Mammary epithelial cell (primary cell): ENCODE measurements around the gene HOOK1.
"Not testable (repeated sequence)": the region's sequence is repeated elsewhere in the genome, so short reads cannot be mapped to it uniquely, and the experiment has no call there.

Source experiments
- EZH2 ChIP-seq: IDR thresholded peaks from 2 replicates; pipeline ENCODE4 v1.6.1; 2012; ENCODE audit warnings: low read length, inconsistent platforms, borderline replicate concordance
- TF ChIP-seq, protein P1 (sequence below), 2 donors: IDR thresholded peaks in 1 of 2; conservative IDR thresholded peaks in 1 of 2; 2 replicates each; pipeline ENCODE4 v1.5.1; 2011 to 2012; ENCODE audit warnings: inconsistent platforms in 2 of 2, low read length in 2 of 2, mild to moderate bottlenecking in 2 of 2, control low read depth in 1 of 2, low read depth in 1 of 2; ENCODE audit not compliant: insufficient read depth in 1 of 2; ENCODE audit errors: extremely low read depth in 1 of 2

- TF ChIP-seq, protein P1, sequence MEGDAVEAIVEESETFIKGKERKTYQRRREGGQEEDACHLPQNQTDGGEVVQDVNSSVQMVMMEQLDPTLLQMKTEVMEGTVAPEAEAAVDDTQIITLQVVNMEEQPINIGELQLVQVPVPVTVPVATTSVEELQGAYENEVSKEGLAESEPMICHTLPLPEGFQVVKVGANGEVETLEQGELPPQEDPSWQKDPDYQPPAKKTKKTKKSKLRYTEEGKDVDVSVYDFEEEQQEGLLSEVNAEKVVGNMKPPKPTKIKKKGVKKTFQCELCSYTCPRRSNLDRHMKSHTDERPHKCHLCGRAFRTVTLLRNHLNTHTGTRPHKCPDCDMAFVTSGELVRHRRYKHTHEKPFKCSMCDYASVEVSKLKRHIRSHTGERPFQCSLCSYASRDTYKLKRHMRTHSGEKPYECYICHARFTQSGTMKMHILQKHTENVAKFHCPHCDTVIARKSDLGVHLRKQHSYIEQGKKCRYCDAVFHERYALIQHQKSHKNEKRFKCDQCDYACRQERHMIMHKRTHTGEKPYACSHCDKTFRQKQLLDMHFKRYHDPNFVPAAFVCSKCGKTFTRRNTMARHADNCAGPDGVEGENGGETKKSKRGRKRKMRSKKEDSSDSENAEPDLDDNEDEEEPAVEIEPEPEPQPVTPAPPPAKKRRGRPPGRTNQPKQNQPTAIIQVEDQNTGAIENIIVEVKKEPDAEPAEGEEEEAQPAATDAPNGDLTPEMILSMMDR (conservative IDR thresholded peaks at IDR 0.05 in 1 of 2, IDR thresholded peaks at IDR 0.05 in 1 of 2; ENCODE audit: extremely low read depth in 1 of 2, insufficient read depth in 1 of 2, low read depth in 1 of 2, low read length in 2 of 2): not testable (repeated sequence)
- TF ChIP-seq EZH2: not testable (repeated sequence)
Measured at GRCh38 chr1:59921258-59921899, 106.6 kb downstream of the HOOK1 start.
